SIG-M5 (cell line): ENCODE data around the gene SULT1E1.

ENCODE experiments used
- DNase-seq: peaks from one replicate; lab custom pipeline; 2025; lab: John Stamatoyannopoulos, UW

SULT1E1 gene

DNA sequence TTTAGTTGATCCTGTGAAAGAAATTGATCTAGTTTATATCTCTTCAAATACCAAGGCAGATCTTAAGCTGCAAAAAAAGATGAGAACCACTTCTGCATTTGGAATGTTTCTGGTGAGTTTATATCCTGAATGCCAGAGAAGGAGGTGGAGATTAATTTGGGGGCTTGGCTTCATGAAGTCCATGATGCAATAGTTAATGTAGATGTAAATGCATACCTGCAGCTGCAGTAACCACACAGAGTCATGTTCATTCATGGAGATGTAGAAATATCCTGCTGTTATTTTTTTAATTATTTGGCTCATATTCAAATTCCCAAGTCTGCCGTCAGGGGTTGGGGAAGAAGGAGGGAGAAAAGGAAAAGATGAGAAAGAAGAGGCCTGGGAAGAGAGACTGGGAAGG, at the start of gene SULT1E1:
SULT1E1 (minus strand) TSS at position 94 of the 400 bp plus-strand sequence. CDS start 2,501 bp downstream, outside the sequence.
- DNase-seq = no peak

DNA sequence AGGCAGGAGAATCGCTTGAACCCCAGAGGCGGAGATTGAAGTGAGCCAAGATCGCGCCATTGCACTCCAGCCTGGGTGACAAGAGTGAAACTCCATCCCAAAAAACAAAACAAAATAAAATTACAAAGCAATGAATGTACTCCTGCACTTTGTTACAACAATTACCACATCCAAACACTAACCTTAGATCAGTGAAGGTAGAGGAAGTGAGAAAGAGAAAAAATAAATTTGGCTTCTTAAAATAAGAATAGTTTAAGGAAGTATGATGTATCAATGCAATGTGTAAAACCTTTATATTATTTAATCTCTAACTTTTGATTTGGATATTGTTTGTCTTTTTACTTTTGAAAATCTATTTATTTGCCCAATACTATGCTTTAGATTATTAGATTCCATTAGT, 49.2 kb upstream of the SULT1E1 start:
- no peak for DNase-seq

DNA sequence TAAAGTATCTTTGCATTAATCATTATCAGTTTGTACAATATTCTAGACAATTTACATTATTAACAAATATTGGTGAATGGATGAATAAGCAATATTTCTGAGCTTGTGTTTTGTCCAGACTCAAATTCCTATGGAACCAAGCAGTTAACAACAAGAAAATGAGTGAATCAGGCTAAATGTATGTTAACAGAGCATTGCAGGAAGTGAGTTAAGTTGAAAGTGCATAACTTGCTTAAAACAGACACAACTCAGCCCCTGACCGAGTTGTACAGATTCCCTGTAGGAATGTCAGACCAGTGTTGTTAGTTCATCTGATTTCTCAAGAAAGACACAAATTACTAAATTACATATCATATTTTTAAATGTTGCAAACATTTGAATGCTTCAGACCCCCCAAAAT, 47.2 kb upstream of the SULT1E1 start:
- no peak for DNase-seq

- no peak for DNase-seq
Measured at GRCh38 chr4:69896530-69897116, 36.7 kb upstream of the SULT1E1 start.

- no peak for DNase-seq
Measured at GRCh38 chr4:69894721-69895120, 34.8 kb upstream of the SULT1E1 start.

GRCh38 chr4:69894186-69894585, 34.2 kb upstream of the SULT1E1 start:
- DNase-seq = no peak

DNA sequence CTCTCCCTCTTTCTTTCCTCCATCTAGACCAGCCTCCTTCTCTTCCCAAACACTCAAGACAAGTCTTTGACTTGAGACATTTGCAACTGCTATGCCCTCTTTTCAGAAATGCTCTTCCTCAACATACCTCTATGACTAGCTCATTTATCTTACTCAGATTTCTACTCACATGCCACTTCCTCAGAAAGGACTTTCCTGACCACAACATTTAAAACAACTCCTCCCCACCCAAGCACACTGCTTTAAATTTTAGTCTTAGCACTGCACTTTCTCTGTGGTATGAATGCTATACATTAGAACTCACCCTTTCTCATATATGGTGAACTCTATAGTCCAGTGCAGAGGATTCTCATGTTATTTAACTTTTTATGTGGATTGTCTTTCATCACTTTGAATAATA, 28.4 kb upstream of the SULT1E1 start:
- DNase-seq = no peak

DNA sequence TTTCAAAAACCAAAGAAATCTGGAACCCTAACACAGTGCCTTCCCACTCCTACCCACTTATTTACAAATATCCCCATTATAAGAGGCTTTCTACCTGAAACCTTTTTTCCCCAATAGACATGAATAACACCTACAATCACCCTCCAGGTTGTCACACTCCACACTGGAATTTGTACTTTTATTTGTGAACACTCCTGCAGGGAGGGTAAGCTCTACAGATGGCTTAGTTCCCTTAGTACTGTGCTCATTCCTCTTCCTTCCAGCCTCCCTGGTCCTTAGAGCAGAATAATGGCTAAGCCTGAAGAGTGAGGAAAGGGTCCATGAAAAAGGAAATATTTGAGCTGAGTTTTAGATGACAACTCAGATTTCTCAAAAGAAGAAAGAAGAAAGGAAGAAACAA, 22.2 kb upstream of the SULT1E1 start:
- DNase-seq = no peak

DNA sequence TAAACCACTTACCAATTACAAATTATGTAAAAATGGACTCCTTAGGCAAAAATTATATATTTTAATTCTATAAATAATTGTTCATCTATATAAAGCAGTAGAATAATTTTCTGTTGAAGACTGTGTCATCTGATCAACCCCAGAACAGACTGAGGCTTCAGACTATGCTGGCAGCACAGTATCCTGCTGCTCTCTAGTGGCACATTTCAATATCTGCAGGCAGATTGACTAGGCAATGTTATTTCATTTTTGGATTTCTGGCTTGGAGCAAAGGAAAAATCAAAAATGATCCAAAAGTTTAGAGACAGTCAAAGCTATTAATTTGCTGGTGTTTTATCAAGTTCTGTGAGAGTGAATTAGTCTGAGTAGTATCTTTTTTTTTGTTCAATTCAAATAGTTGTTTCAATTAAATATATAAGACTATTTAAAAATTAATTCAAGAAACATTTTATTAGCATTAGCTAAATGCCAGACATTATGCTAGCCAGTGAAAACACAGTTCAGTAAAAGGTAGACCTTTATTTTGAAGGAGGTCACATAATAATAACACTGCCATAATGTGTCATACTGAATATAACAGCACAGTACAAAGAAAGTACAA, 21.3 kb upstream of the SULT1E1 start:
- no peak for DNase-seq

DNA sequence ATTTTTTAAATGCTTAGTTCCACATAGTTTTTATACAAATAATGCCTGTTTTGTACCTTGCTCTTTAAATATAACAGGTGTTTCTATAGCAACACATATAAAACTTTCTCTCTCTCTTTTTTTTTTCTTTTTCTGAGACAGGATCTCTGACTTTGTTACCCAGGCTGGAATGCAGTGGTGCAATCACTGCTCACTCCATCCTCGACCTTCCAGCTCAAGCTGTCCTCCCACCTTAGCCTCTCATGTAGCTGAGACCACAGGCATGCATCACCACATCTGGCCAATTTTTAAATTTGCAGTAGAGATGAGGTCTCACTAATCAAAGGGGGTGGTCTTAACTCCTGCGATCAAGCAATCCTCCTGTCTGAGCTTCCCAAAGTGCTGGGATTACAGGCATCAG, 18.3 kb upstream of the SULT1E1 start:
- DNase-seq = no peak

- no peak for DNase-seq
Measured at GRCh38 chr4:69877453-69877852, 17.5 kb upstream of the SULT1E1 start.

GRCh38 chr4:69876071-69876470, 16.1 kb upstream of the SULT1E1 start:
- DNase-seq = no peak

DNA sequence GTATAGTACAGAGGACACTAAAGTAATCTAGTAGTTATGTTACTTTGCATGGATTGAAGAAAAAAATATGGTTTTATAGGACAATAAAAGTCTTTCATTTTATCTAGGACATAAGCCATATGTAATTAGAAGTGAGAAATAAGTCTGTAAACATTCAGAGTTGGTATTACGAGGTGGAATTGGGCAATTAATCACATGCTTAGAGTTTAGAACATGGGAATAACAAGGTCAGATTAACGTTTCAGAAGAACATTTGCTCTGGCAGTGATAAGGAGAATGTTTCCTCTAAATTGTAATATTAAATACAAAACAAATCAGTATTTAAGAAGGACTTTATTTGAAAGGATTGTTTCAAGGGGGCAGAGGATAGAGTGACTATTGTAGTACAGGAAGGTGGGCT, 15.6 kb upstream of the SULT1E1 start:
- DNase-seq = no peak

- no peak for DNase-seq
Measured at GRCh38 chr4:69874507-69874906, 14.6 kb upstream of the SULT1E1 start.

DNA sequence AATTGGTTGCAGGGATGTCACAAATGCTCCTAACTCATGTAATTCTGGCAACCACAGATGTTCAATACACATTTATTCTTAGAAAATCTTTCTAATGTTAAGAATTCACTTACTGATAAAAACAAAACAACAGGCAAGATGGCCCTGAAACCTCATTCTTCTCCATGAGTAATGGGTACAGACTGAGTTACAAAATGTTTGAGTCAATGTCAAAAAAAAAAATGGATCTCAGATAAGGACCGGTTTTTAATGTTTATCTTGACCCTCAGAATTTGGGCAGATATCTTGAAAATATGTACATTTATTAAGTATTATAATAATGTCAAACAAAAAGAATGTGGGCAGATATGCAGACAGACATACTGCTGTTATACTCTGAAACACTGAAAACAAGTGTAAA, 1.8 kb upstream of the SULT1E1 start:
- DNase-seq = no peak

- no peak for DNase-seq
Measured at GRCh38 chr4:69860521-69861298, 765 bp upstream of the SULT1E1 start.

GRCh38 chr4:69859140-69859685, 732 bp downstream of the SULT1E1 start:
- DNase-seq = no peak

DNA sequence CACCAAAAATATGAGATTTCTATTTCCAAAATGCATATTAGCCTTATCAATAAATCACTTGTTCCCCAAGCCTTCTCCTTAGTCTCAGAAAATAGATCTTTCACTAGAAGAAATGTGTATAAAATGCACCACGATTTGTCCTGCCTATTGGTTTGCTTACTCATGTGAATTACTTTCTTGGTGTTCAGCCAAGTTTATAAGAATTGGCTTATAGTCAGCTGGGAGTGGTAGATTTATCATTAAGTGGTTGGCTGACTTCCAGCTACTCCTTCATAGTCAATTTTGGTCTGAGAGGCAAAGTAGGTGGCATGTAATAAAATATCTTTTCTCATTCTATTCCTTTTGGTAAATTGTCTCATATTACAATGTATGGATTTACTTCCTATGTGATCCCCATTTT, 1.3 kb downstream of the SULT1E1 start:
- no peak for DNase-seq

GRCh38 chr4:69855822-69856221, 4.1 kb downstream of the SULT1E1 start:
- DNase-seq = no peak

- DNase-seq = no peak
Measured at GRCh38 chr4:69849969-69850368, 10.0 kb downstream of the SULT1E1 start.

DNA sequence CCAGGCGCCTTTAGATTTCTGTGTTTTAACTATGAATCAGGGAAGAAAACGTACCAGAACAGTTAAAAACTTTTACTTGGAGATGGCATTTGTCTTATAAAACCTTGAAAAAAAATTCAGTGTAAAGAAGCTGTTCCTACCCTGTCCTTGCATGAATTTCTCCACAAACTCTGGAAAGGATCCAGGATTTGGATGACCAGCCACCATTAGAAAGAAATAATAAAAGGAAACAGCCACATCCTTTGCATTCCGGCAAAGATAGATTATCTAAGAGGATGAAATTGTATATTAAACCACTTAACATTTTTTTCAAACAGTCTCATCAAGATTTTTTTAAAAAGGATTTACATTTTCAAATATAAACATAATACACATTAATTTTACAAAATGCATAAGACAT, 10.6 kb downstream of the SULT1E1 start:
- DNase-seq = no peak

DNA sequence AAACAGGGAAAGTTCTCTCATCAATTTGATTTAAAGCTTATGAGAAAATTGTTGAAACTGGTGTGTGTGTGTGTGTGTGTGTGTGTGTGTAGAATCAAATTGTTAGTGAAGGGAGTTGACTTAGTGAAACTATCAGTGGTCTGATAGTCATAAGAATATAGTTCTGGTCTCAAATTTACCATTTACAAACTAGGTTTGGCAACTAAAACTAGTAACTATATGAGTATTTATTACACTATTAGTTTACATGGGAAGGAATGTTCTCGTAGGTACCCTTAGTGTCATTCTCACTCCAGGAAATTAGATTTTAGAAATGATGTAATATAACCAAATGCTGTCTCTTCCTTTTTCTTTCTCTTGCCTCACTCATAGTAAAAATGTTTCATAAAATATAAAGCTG, 11.9 kb downstream of the SULT1E1 start:
- no peak for DNase-seq

DNA sequence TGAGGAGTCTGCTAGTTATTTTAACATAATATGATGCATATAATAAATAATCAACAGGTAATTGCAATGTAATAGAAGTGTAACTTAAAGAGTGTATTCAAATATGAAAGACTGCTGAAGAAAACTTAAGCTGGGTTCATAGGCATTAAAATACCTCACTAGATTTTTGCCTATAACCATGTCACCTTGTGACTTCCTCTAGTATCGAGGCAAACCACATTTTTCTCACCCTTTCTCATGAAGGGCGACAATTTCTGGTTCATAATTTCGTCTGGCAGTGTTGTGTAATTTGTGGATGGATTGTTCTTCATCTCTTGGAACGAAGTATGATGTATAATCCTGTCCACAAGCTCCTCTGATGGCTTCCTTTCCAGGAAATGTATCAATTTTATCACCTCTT, 16.0 kb downstream of the SULT1E1 start:
- no peak for DNase-seq
